ENCODE data around the gene NAGPA. TPM values are rescaled to one million over a fixed set of nuclear protein-coding genes. Genes with fewer than 3 reads are reported as not detected.

The NAGPA gene
- total and polyA plus RNA-seq, 10 of the 15 experiments (the other 5 are each of a cell fraction or from before 2014, with no cell fraction given) = 0.03 to 11.6 (median 6.6) TPM

GRCh38 chr16:5066511-5066910 is 32.8 kb upstream of the NAGPA start:
- SMC1A ChIA-PET (ENCODE audit: uncharacterized antibody, unreplicated experiment) = no interaction called here
- POLR2A ChIA-PET = no interaction called here
- ATAC-seq = no peak
- Histone ChIP-seq H3K4me2 (ENCODE audit: control insufficient read depth, insufficient read depth) (no peak overlapping the region), H3K27ac (ENCODE audit: control insufficient read depth, insufficient read depth) (no peak overlapping the region), H3K27me3 (replicated peaks in 1 of 2; ENCODE audit: control insufficient read depth in 2 of 2, insufficient read depth in 2 of 2, low read length in 1 of 2) (no peaks in the 10 kb centered on the region; a peak in 1 of 4 replicates), H3K4me1 (ENCODE audit: control insufficient read depth, insufficient read depth, low read length) (peaks cover 21% of the 10 kb centered on the region), H4K20me1 (ENCODE audit: control insufficient read depth, insufficient read depth) (no peaks in the 10 kb centered on the region), H3K36me3 (ENCODE audit: control insufficient read depth in 2 of 2, insufficient read depth in 2 of 2, low read length in 1 of 2) (no peaks in the 10 kb centered on the region), H3K4me3 (no peak overlapping the region), H3K9me3 (replicated peaks; ENCODE audit: control insufficient read depth, insufficient read depth, low read length) (no peaks in the 10 kb centered on the region; the same call in 2 of the 3 replicates), H3K9ac (ENCODE audit: control insufficient read depth, insufficient read depth, low read length) (no peak overlapping the region), H3K79me2 (ENCODE audit: control insufficient read depth, insufficient read depth, low read length) (no peaks in the 10 kb centered on the region), H2AFZ (ENCODE audit: control insufficient read depth, low read depth, low read length) (no peak overlapping the region)
- intact Hi-C loops (cut with micrococcal nuclease; ENCODE audit: unreplicated experiment) (loop anchor here (10.0 kb wide), 1 partner anchor 92 kb away; no protein-coding TSS in a partner anchor), in situ Hi-C loops (cut with MboI) (no loop called here)
- CTCF ChIA-PET = interaction anchor here (0.6 to 1.2 kb wide), 2 partner anchors 18 to 301 kb away, joined by 4 read pairs; no protein-coding TSS in a partner anchor
- BruUV-seq (replicated peaks) = no TSS peak
- DNase-seq (ENCODE audit: low read depth, low spot score) = no peak
- 46% methylated on average over 6 of the region's 6 CpGs for WGBS (ENCODE audit: insufficient coverage, insufficient replicate concordance, low lambda C conversion rate, missing lambda C conversion rate)
- RAD21 ChIA-PET (ENCODE audit: unreplicated experiment) = no interaction called here
- FAIRE-seq = no peak
- TF ChIP-seq ASH2L (IDR thresholded peaks at IDR 0.05; ENCODE audit: borderline replicate concordance, low read depth) (no peak), BCLAF1 (IDR thresholded peaks at IDR 0.05) (no peak), CREM (IDR thresholded peaks at IDR 0.05; ENCODE audit: low read depth) (no peak), ZZZ3 (IDR thresholded peaks at IDR 0.05; ENCODE audit: control insufficient read depth, insufficient read length, low read depth) (no peak), ZBTB11 (CRISPR knock-in tag; IDR thresholded peaks at IDR 0.05) (no peak), CUX1 (IDR thresholded peaks at IDR 0.05; ENCODE audit: insufficient replicate concordance, low read depth, low read length) (no peak), ZNF687 (IDR thresholded peaks at IDR 0.05) (no peak)

Data from GM12878 (cell line).